Measurements from ENCODE around the gene NCAN.
"Not testable (repeated sequence)": the region's sequence is repeated elsewhere in the genome, so short reads cannot be mapped to it uniquely, and the experiment has no call there.

NCAN gene

DNA sequence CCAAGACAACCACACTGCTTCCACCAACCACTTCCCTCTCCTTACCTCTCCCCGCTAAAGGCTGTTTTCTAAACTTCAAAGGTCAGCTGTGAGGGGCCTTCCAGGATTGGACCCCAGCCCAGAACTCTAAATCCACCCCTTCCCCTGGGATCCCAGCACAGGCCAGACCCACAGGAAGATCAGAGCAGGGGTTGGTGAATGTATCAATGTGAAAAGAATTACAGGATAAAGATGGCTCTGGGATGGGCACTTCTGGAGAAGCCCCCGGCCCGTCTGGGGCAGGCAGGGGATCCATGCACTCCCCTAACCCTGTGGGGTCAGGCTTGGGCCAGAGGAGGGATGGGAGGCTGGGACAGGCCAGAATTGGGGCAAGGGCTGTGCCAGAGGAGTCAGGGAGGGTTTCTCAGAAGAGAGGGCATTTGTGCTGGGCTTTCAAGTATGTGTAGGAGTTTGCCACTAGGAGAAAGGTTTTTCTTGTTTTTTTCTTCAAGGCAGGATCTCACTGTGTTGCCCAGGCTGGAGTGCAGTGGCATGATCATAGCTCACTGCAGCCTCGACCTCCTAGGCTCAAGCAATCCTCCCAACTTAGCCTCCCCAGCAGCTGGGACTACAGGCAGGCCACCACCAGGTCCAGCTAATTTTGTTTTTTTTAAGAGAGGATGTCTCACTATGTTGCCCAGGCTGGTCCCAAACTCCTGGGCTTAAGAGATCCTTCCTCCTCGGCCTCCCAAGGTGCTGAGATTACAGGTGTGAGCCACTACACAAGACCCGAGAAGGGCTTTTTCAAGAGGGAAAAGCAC lies 40.7 kb upstream of the NCAN start:
- DNase-seq (ENCODE audit: low read depth): no peak
- no peak overlapping the region for H3K4me3 ChIP-seq (ENCODE audit: low read depth, low read length)
- TF ChIP-seq, protein P1, sequence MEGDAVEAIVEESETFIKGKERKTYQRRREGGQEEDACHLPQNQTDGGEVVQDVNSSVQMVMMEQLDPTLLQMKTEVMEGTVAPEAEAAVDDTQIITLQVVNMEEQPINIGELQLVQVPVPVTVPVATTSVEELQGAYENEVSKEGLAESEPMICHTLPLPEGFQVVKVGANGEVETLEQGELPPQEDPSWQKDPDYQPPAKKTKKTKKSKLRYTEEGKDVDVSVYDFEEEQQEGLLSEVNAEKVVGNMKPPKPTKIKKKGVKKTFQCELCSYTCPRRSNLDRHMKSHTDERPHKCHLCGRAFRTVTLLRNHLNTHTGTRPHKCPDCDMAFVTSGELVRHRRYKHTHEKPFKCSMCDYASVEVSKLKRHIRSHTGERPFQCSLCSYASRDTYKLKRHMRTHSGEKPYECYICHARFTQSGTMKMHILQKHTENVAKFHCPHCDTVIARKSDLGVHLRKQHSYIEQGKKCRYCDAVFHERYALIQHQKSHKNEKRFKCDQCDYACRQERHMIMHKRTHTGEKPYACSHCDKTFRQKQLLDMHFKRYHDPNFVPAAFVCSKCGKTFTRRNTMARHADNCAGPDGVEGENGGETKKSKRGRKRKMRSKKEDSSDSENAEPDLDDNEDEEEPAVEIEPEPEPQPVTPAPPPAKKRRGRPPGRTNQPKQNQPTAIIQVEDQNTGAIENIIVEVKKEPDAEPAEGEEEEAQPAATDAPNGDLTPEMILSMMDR (IDR thresholded peaks at IDR 0.05; ENCODE audit: low read depth, low read length, missing control alignments): no peak

DNA sequence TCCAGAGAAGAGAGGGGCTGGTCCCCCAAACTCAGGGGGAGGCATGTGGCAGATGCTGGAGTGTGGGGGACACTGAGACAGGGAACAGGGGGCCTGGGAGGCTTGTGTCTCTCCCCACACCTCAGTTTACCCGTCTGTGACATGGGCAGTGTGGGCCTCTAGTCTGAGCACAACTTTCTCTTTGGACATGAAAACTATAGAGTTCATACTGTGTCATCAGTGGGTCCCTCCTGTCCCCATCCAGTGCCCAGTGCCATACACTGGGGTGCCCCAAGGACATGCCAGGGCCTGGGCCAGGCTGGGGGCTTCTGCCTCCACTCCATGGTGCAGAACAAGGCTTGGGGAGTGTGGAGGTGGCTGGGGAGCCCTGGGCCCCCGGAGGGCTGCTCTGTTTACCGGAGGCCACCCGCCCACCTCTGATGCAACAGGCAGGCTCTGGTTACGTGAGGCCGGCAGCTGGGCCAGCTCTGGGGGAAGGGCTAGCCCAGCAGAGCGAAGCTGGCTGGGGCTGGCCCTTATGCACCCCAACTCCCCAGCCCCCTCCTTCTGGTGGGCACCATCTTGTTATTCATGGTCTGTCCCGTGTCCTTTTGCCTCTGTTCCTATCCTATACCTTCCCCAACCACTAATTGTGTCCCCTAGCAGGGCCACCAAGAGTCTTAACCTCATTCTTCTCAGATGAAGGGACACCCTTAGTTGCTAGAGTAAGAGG lies 39.8 kb upstream of the NCAN start:
- DNase-seq (ENCODE audit: low read depth): no peak
- TF ChIP-seq, protein P1 (IDR thresholded peaks at IDR 0.05; ENCODE audit: low read depth, low read length, missing control alignments): no peak
- no peak overlapping the region for H3K4me3 ChIP-seq (ENCODE audit: low read depth, low read length)

DNA sequence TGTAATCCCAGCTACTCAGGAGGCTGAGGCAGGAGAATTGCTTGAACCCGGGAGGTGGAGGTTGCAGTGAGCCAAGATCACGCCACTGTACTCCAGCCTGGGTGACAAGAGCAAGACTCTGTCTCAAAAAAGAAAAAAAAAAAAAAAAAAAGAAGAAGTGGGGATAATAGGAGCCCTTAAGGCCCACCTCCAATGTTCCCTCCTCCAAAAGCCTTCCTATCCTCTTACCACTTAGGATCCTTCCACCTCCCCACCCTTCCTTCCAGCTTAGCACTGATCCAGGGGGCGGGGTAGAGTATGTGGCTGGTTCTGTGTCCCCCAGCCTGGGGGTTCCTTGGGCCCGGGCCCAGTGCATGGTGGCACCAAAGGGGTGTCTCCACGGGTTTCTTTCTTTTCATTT lies 38.5 kb upstream of the NCAN start:
- not testable (repeated sequence) for DNase-seq (ENCODE audit: low read depth); H3K4me3 ChIP-seq (ENCODE audit: low read depth, low read length)

DNA sequence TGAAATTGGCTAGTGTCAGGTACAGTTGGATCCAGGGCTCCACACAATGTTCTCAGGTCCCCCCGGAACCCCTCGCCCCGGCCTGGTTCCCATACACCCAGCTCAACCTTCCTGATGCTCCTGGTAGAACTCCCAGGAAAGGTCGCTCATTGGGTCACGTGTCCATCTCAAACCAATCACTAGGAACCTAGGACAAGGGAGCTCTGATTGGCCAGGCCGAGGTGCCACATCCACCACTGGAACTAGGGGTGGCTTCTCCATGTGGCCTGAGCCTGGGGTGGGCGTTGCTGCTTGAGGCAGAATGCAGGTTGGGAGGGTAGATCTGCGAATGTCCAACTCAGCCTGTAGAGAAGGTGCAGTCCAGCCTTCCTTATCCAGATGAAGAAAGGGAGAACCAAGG lies 34.8 kb upstream of the NCAN start:
- no peak for DNase-seq (ENCODE audit: low read depth)
- TF ChIP-seq, protein P1 (IDR thresholded peaks at IDR 0.05; ENCODE audit: low read depth, low read length, missing control alignments): no peak
- H3K4me3 ChIP-seq (ENCODE audit: low read depth, low read length): no peak overlapping the region

DNA sequence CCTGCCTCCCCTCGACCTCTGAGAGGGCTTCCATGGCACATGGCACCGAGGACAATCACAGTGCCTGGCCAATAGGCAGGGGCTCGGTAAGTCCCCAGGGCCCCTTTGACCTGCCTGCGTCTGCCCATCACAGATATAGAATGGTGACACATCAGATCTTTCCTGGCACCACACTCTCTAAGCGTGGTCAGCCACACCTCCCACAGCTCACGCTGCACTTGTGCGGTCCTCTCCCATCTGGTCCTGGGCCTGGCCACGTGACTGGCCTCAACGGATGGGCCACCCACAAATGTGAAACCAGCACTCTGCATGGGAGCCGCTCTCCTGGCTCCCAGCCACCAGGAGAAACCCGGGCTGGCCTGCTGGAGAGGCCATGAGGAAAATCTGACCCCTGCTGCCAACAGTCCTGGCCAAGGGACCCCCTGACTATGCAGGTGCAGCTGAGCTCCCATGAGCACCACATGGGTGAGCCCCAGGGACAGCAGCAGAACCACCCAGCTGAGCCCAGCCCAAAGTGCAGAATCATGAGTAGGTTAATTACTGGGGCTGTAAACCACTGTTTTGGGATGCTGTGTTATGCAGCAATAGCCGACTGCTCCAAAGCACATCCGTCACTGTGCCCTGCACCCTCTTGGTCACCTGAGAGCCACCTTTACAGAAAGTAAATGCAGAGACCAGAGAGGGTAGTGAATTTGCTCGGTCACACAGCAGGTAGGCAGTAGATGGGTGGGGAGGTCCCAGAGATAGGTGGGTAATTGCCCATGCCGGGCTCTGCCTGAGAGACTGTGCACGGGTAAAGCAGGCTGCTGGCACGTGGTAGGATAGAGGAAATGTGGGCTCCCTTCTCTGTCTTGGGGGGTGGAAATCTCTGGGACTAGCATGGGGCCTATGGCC lies 32.0 kb upstream of the NCAN start:
- TF ChIP-seq, protein P1 (IDR thresholded peaks at IDR 0.05; ENCODE audit: low read depth, low read length, missing control alignments): no peak
- no peak overlapping the region for H3K4me3 ChIP-seq (ENCODE audit: low read depth, low read length)
- no peak for DNase-seq (ENCODE audit: low read depth)

DNA sequence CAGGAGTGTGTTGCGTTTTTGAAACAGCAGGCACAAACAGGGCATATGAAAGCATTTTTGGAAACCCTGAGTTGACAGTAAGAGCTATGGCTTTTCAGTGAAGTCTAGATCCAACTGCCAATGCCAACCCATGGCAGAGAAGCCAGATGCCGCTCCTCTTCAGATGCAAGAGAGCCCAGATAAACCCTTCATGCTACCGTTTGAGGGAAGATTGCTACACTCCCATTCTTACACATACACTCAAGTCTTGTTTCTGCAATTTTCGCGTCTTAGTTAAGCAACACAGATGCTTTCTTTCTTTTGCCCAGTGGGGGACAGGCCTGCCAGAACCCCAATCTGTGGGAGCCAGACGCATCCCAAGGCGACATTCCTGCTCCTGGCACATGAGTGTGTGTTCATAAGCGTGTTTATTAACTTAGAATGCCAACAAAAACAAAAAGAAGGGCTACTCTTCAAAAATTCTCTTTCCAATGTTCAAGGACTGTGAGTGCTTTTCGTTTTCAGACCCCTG lies 30.2 kb upstream of the NCAN start:
- TF ChIP-seq, protein P1 (IDR thresholded peaks at IDR 0.05; ENCODE audit: low read depth, low read length, missing control alignments): no peak
- H3K4me3 ChIP-seq (ENCODE audit: low read depth, low read length): no peak overlapping the region
- DNase-seq (ENCODE audit: low read depth): no peak

Data from GM12864 (cell line).